Effector memory CD8-positive, alpha-beta T cell (primary cell): Measurements from ENCODE around the gene LRRC36.

Experiments used
- ATAC-seq: fragments of 150-1000 bp; cut with Tn5 transposase; replicated peaks from 2 replicates; pipeline ENCODE4 v1.10.0; 2021; ENCODE audit warnings: mild to moderate bottlenecking, moderate library complexity
- DNase-seq, 3 experiments: peaks; one replicate each; pipeline ENCODE4 v3.0.0; 2021
- H3K27ac Mint-ChIP-seq, 2 donors: one replicate each; pipeline ENCODE4 v1.8.0; 2022; ENCODE audit warnings: mild to moderate bottlenecking in 2 of 2, mixed read lengths in 2 of 2, moderate library complexity in 2 of 2
- H3K27me3 Mint-ChIP-seq, 2 donors: one replicate each; pipeline ENCODE4 v1.8.0; 2022; ENCODE audit warnings: mixed read lengths in 2 of 2
- H3K36me3 Mint-ChIP-seq: one replicate; pipeline ENCODE4 v1.8.0; 2022; ENCODE audit warnings: mild to moderate bottlenecking, moderate library complexity, mixed read lengths; ENCODE audit not compliant: insufficient read depth
- H3K4me1 Mint-ChIP-seq, 2 donors: one replicate each; pipeline ENCODE4 v1.8.0; 2022; ENCODE audit warnings: low read depth in 2 of 2, mixed read lengths in 2 of 2
- H3K4me3 Mint-ChIP-seq, 2 donors: one replicate each; pipeline ENCODE4 v1.8.0; 2022; ENCODE audit warnings: mild to moderate bottlenecking in 2 of 2, mixed read lengths in 2 of 2, moderate library complexity in 2 of 2
- H3K9me3 Mint-ChIP-seq, 2 donors: one replicate each; pipeline ENCODE4 v1.8.0; 2022; ENCODE audit warnings: mixed read lengths in 2 of 2
- total RNA-seq, 9 experiments: gene quantifications; one replicate each; lab custom pipeline; 2026; lab: John Stamatoyannopoulos, UW

Gene LRRC36, protein sequence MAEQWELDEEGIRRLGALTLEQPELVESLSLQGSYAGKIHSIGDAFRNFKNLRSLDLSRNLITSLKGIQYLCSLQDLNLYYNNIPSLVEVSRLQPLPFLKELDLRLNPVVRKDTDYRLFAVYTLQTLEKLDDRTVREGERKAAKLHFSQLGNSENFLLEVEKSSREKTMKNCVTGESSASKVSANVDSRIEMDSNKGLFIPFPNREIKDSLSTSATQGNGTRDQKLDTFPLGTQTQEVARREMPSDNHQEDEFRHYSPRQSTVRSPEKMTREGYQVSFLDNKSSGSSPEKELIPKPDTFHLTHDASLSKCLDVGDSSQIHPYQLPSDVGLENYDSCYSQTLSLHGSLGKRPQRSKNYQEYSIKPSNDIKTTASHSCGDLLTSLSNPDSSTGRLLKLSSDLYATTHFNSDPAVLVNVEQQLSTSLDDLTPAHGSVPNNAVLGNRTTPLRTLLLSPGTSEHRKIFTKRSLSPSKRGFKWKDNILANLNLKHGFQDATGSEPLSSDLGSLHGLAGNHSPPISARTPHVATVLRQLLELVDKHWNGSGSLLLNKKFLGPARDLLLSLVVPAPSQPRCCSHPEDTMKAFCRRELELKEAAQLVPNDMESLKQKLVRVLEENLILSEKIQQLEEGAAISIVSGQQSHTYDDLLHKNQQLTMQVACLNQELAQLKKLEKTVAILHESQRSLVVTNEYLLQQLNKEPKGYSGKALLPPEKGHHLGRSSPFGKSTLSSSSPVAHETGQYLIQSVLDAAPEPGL
- total RNA-seq: 0 to 0.39 (median 0.17) reads per million in 9 experiments

DNA sequence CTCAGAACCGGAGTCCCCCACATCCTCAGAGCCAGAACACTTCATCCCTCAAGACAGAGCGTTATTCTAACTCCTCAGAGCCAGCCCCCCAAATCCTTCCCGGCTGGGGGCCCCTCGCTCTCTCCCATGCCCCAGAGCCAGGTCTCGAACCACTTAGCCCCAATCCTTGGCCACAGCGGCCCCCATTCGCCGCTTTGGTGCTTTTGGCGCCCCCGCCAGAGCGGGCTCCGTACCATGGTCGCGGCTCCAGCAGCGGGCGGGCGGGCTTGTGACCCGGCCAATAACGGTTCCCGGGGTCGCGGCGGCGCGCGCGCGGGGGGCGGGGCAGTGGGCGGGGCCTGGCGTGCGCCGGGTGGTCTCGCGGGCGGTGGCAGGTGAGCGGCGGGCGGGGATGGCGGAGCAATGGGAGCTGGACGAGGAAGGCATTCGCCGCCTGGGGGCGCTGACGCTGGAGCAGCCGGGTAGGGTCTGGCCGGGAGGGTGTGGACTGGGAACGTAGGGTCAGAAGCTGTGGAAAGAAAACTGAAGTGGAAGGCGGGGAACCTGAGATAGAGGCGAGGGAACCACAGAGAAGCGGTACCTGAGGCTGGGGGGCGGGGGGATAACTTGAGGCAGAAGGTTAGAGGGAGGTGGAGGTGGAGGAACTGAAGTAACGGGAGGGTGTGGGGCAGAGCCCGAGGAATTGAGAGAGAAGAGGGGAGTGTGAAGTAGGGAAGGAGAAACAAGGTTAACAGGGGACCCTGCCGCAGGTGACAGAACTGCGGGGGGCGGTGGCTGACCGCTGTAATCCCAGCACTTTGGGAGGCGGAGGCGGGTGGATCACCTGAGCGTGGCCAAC, at the start of gene LRRC36, which contains the start of gene KCTD19:
Gene LRRC36 (plus strand): TSS at position 344 of the 838 bp plus-strand sequence. CDS start 48 bp downstream, at position 392.
Gene KCTD19 (minus strand): TSS at position 270 of the 838 bp plus-strand sequence. CDS start 34 bp downstream, at position 236.
- peaks cover 9 to 14% of the 10 kb centered on the region in 2 donors for H3K4me1 Mint-ChIP-seq
- no peaks in the 10 kb centered on the region for H3K36me3 Mint-ChIP-seq
- H3K4me3 Mint-ChIP-seq: peak within 1 kb of the TSS; percentile 79 to 91
- peak; percentile 46 to 55 (median 55) for DNase-seq
- H3K27me3 Mint-ChIP-seq: peaks cover 7 to 18% of the 10 kb centered on the region in 2 donors
- no peaks in the 10 kb centered on the region for H3K9me3 Mint-ChIP-seq
- peak; percentile 81 for ATAC-seq
- H3K27ac Mint-ChIP-seq: peak within 1 kb of the TSS; percentile 35 to 82

DNA sequence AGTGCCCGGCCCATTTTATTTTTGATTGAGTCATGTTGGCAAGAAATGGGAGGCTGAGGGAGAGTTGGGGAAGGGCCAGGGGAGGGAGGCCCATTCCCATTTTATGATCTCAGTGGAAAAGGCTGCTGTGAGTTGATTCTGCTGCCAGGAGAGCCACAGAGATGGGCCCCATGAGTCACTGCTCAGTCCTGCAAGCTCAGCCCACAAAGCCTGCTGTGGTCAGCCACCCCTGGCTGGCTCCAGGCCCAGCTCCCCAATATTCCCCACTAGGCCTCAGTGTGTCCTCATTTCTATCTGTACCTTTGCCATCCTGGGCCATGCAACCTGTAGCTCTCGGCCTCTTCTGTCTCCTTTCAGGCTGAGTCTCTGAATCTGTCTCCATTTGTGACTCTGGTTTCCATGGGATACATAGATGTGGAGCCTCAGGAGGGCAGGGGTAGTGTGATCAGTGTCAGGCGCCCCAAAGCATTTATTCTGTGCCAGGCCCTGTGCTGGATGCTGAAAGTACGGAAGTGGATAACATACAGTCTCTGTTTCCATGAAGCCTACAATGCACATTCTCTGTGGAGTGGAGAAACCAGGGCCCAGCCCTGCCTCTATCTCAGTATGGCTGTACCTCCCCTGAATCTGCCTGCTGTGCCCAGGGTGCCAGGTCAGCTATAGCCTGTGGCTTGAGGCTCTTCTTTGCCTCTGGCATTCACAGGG, 49.2 kb upstream of the LRRC36 start:
- Mint-ChIP-seq H3K4me3 (peak overlapping the region; percentile 61 to 69), H3K4me1 (peaks cover 0 to 9% of the 10 kb centered on the region in 2 donors), H3K9me3 (no peaks in the 10 kb centered on the region), H3K36me3 (peaks cover 10% of the 10 kb centered on the region), H3K27me3 (no peaks in the 10 kb centered on the region), H3K27ac (peak overlapping the region; percentile 67 to 81)
- ATAC-seq (no peak), DNase-seq (no peak)

DNA sequence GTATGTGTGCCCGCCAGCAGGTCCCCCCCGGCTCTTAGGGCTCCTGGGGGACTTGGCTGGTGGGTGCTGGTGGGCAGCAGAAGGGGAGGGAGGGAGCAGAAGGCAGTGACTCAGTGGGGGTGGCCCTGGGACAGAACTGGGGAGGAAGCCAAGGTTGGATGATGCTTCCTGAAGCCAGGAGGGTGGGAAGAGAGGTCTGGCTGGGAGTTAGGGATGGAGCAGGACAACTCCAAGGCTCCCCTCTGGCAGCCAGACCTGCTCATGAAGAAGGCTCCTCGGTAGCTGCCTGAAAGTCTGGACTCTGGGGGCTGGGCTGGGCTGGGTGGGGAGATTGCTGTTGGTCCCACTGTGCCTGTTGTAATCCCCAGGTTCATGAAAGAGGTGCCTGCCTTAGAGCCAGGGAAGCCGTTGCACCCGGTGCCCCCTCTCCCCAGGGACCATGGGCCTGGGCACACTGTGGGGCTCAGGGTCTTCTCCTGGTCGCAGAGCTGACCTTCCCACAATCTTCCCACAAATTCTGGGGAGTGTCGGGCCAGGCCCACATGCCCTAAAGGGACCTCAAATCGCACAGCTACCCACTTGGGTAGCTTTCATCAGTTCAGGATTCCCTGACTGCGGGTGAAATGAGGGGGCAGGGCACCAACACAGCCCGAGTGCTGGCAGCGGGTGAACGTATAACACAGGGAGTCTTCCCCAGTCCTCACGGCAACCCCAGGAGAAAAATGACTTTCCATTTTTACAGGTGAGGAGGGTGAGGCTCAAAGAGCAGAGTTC, 48.4 kb upstream of the LRRC36 start:
- no peak for ATAC-seq
- H3K27me3 Mint-ChIP-seq: no peaks in the 10 kb centered on the region
- DNase-seq: no peak
- peak overlapping the region; percentile 77 to 81 for H3K27ac Mint-ChIP-seq
- no peaks in the 10 kb centered on the region for H3K9me3 Mint-ChIP-seq
- H3K4me1 Mint-ChIP-seq: peaks cover 0 to 9% of the 10 kb centered on the region in 2 donors
- peak overlapping the region; percentile 75 to 83 for H3K4me3 Mint-ChIP-seq
- H3K36me3 Mint-ChIP-seq: peaks cover 10% of the 10 kb centered on the region

DNA sequence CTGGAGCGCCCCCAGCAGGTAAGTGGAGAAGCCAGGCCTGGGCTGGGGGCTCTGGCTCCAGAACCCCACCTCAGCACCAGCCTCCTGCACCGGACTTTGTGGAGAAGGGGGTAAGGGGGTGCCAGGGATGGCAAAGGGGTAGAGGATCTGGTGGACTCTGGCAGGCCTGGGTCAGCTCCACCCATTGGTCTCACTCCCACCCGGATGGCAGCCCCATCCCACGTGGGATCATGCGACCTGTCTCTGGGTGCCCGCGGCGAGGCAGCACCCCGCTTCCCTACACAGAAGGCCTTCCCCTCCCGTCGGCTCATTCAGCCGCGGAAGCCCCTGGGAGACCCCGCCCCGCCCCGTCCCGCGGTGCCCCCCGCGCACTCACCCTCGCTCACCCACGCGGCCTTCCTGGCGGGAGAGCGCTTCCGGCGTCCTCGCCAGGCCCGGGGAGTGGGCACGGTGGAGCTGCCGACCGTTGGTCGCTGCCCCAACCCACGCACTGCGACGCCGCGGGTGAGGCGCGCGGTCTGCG, 47.8 kb upstream of the LRRC36 start:
- Mint-ChIP-seq H3K4me1 (peaks cover 0 to 9% of the 10 kb centered on the region in 2 donors), H3K9me3 (no peaks in the 10 kb centered on the region), H3K27ac (peak overlapping the region; percentile 77 to 81), H3K36me3 (peaks cover 12% of the 10 kb centered on the region), H3K27me3 (no peaks in the 10 kb centered on the region), H3K4me3 (peak overlapping the region; percentile 75 to 83)
- ATAC-seq: peak; percentile 61
- DNase-seq: peak in 2 of 3 experiments; percentile 27 to 36

DNA sequence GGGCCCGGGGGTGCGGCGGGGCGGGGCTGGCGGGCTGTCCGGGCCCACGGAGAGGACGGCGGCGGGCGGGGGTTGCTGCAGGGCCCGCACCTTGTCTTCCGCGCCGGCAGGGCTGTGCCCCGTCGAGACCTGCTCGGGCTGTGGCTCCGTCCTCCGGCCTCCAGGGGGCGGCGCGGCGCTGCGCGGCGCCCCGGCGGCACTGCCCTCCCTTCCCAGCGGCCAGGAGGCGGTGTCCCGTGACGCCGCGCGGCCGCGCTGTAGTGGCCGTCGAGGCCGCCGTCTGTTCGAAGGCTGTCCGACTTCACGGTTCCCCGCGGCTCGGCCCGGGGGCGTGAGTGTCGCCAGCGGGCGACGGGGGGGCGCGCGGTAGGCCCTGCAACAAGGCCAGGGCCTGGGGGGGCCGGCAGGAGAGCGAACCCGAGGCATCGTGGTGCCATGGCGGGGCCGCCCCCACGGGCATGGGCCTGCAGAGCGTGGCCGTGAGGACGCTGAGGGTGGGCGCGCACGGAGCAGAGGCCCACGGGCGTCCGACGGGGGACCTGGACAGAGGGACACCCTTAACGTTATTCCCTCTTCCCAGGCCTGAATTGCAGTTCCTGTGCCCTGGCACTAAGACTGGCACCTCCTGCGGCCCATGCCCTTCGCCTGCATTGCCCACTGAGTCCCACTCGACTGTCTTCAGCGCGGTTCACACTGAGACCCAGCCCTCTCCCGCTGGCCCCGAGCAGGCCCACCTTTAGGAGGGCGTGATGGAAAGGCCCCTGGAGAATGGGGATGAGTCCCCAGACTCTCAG, 47.1 kb upstream of the LRRC36 start, which contains the start of gene PLEKHG4:
Gene PLEKHG4 (plus strand): TSS at position 237 of the 794 bp plus-strand sequence. CDS start 513 bp downstream, at position 750.
- H3K27me3 Mint-ChIP-seq: no peaks in the 10 kb centered on the region
- DNase-seq: peak; percentile 70 to 75 (median 74)
- H3K9me3 Mint-ChIP-seq: no peaks in the 10 kb centered on the region

DNA sequence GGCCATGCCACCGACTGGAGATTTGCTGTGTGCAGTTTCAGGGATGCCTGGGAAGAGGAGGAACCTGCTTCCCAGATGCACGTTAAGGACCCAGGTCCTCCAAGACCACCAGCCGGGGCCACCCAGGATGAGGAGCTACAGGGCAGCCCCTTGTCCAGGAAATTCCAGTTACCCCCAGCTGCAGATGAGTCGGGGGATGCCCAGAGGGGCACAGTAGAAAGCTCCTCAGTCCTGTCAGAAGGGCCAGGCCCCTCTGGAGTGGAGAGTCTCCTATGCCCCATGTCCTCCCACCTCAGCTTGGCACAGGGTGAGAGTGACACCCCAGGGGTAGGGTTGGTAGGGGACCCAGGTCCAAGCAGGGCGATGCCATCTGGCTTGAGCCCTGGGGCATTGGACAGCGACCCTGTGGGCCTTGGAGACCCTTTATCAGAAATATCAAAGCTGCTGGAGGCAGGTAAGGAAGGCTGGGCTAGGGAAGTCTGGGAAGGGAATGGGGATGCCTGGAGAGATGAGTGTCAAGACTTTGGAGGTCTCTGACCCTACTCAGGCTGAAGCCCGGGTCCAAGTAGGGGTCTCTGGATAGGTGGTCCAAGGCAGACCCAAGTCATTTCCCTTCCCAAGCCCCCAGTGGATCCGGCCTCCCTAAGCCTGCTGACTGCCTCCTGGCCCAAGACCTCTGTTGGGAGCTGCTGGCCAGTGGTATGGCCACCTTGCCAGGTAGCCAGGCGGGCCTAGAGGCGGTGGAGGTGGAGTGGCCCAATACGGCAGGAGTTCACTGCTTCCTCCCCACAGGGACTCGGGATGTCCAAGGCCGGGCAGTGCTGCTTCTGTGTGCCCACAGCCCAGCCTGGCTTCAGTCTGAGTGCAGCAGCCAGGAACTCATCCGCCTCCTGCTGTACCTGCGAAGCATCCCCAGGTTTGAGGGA, 46.3 kb upstream of the LRRC36 start:
- Mint-ChIP-seq H3K4me1 (peaks cover 0 to 8% of the 10 kb centered on the region in 2 donors), H3K36me3 (peaks cover 12% of the 10 kb centered on the region), H3K27me3 (no peaks in the 10 kb centered on the region), H3K9me3 (no peaks in the 10 kb centered on the region), H3K27ac (no peak overlapping the region), H3K4me3 (peak overlapping the region in 1 of 2 donors; percentile 37)
- ATAC-seq (no peak), DNase-seq (no peak)

More for the DNA sequence above, 47.1 kb upstream of the LRRC36 start, which contains the start of gene PLEKHG4:
- Mint-ChIP-seq H3K4me3 (peak within 1 kb of the TSS; percentile 75 to 83), H3K4me1 (peaks cover 0 to 9% of the 10 kb centered on the region in 2 donors), H3K27ac (peak within 1 kb of the TSS; percentile 77 to 81), H3K36me3 (peaks cover 12% of the 10 kb centered on the region)
- peak; percentile 95 for ATAC-seq

DNA sequence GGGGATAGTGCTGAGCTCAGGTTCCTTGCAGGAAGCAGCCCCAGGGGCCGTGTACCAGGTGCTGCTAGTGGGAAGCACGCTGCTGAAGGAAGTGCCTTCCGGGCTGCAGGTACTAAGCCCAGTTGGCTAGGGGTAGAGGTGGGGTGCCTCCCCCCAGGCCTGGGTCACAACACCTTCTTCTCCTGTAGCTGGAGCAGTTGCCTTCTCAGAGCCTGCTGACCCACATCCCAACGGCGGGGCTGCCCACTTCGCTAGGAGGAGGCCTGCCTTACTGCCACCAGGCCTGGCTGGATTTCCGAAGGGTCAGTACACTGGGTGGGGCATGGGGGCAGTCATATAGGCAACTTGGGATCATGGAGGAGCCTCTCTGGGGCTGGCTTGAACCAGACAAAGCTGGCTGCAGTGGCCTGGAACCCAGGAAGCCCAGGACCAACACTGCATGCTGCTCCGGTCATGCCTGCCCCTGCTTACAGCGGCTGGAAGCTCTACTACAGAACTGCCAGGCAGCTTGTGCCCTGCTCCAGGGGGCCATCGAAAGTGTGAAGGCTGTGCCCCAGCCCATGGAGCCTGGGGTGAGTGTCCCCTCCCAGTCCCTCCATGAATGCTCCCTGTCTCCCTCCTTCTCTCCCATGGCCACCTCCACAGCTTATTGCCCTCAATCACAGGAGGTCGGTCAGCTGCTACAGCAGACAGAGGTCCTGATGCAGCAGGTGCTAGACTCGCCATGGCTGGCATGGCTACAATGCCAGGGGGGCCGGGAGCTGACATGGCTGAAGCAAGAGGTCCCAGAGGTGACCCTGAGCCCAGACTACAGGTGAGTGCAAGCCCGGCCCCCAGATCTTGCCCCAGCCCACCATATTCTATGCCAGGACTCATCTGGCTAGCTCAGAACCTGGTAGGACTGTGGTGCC, 44.8 kb upstream of the LRRC36 start:
- ATAC-seq: no peak
- no peaks in the 10 kb centered on the region for H3K9me3 Mint-ChIP-seq
- H3K4me1 Mint-ChIP-seq: peaks cover 0 to 7% of the 10 kb centered on the region in 2 donors
- no peaks in the 10 kb centered on the region for H3K27me3 Mint-ChIP-seq
- H3K36me3 Mint-ChIP-seq: peaks cover 9% of the 10 kb centered on the region
- H3K27ac Mint-ChIP-seq: no peak overlapping the region
- DNase-seq: no peak
- no peak overlapping the region for H3K4me3 Mint-ChIP-seq

DNA sequence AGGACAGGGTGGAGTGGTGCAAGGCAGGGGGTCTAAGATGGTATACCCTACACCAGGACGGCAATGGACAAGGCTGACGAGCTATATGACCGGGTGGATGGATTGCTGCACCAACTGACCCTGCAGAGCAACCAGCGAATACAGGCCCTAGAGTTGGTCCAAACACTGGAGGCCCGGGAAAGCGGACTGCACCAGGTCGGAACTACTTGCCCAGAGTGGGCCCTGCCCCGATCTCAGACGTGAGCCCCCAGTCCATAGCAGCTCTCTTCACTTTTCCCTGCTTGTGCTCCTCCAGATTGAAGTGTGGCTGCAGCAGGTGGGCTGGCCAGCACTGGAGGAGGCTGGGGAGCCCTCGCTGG, 44.2 kb upstream of the LRRC36 start:
- peaks cover 0 to 9% of the 10 kb centered on the region in 2 donors for H3K4me1 Mint-ChIP-seq
- peaks cover 7% of the 10 kb centered on the region for H3K36me3 Mint-ChIP-seq
- DNase-seq (no peak), ATAC-seq (no peak)
- H3K27ac Mint-ChIP-seq: no peak overlapping the region
- no peaks in the 10 kb centered on the region for H3K27me3 Mint-ChIP-seq
- no peak overlapping the region for H3K4me3 Mint-ChIP-seq
- no peaks in the 10 kb centered on the region for H3K9me3 Mint-ChIP-seq

DNA sequence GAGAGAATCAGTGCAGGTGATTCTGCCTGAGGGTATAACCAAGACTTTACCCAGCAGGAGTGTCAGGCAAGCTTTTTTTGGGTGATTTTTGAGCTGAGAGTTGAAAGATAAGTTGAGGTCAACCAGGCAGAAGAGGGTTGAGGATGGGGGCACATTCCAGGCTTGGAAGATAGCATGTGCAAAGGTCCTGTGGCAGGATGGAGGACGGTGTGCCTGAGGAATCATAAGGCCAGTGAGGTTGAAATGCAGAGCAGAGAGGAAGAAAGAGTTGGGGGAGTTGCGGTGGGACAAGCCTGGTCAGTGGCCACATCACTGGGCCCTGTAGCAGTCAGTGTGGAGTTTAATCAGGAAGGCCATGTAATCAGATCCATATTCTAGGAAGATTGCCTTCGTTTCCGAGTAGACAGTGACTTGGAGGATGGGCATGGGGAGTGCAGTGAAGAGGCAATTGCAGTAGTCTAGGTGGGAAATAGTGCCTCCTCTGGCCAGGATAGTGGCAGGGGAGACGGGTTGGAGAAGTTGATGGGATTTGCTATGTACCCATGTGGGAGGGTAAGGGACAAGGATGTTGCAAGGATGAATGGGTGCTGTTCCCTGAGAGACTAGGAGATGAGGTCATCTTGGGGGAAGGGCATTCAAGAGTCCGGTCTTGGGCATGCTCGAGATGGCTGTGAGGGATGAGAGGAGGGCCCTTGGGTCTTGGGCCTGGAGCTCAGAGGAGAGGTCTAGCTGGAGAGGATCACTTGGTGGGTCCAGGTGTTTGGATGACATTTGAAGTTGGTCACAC, 43.4 kb upstream of the LRRC36 start:
- H3K27ac Mint-ChIP-seq: peak overlapping the region; percentile 2 to 3
- H3K36me3 Mint-ChIP-seq: peaks cover 5% of the 10 kb centered on the region
- ATAC-seq (no peak), DNase-seq (no peak)
- H3K4me3 Mint-ChIP-seq: no peak overlapping the region
- no peaks in the 10 kb centered on the region for H3K9me3 Mint-ChIP-seq
- H3K4me1 Mint-ChIP-seq: peaks cover 0 to 7% of the 10 kb centered on the region in 2 donors
- H3K27me3 Mint-ChIP-seq: no peaks in the 10 kb centered on the region
